K562 (cell line): ENCODE data around the gene PIGB. TPM values are rescaled to one million over a fixed set of nuclear protein-coding genes. Genes with fewer than 3 reads are reported as not detected.

Source experiments
- ATAC-seq: fragments of 200-7000 bp; cut with Tn5 transposase; 3 replicates; pipeline ENCODE4 v1.9.1; 2020; ENCODE audit warnings: moderate library complexity
- BruUV-seq: library from RNA; stranded (reverse); fragments of 400-500 nt; replicated peaks from 2 replicates; lab custom pipeline; 2021; lab: Mats Ljungman, UMichigan
- CTCF ChIA-PET: fragments of 300-600 bp; formaldehyde crosslinking; extraction: SDS; loops from one replicate; lab custom pipeline; 2021; ENCODE audit warnings: low intra/inter-chr PET ratio; lab: Yijun Ruan, JAX
- POLR2A ChIA-PET: fragments of 300-600, 350-650 bp; sonication (Branson Sonifier 250); formaldehyde crosslinking; extraction: SDS; loops from one replicate; lab custom pipeline; 2021; ENCODE audit warnings: antibody characterized with exemption, inconsistent platforms; lab: Yijun Ruan, JAX
- DNase-seq, 4 experiments: peaks; one replicate each; pipeline versions ENCODE4 v3.0.0 to v3.0.0-alpha.2; 2011 to 2018; ENCODE audit warnings: low spot score in 3 of 4, mixed read lengths in 3 of 4; ENCODE audit errors: extremely low read depth in 1 of 4
- FAIRE-seq: peaks from 2 replicates; lab custom pipeline; 2011; peaks lifted over from hg19 to GRCh38; lab: Jason Lieb, UNC
- H2AFZ ChIP-seq: 2 replicates; pipeline ENCODE4 v1.6.0; 2011; ENCODE audit warnings: low read depth, low read length, control low read depth, inconsistent platforms
- H3K27ac ChIP-seq: fragments of 200-600 bp; 3 replicates; pipeline ENCODE4 v1.8.0; 2011; ENCODE audit warnings: low read depth, mild to moderate bottlenecking, control low read depth, inconsistent platforms, low read length, moderate library complexity, mixed read lengths; ENCODE audit errors: extremely low read depth
- H3K27me3 ChIP-seq, 2 experiments: fragments of 300-600 bp in 1 of 2; 2 replicates in 1 of 2; 3 replicates in 1 of 2; pipeline versions ENCODE4 v1.6.0 to v1.8.0; 2011; ENCODE audit warnings: inconsistent platforms in 2 of 2, low read length in 2 of 2, mild to moderate bottlenecking in 1 of 2, mixed read lengths in 1 of 2, moderate library complexity in 1 of 2; ENCODE audit not compliant: control insufficient read depth in 2 of 2, insufficient read depth in 2 of 2
- H3K36me3 ChIP-seq: fragments of 300-600 bp; 3 replicates; pipeline ENCODE4 v1.8.0; 2011; ENCODE audit warnings: mild to moderate bottlenecking, low read length, inconsistent platforms; ENCODE audit not compliant: control insufficient read depth, insufficient read depth
- H3K4me1 ChIP-seq, 2 experiments: fragments of 200-600 bp in 1 of 2; replicated peaks in 1 of 2; 2 replicates in 1 of 2; 3 replicates in 1 of 2; pipeline versions ENCODE4 v1.5.1 to v1.8.0; 2011; ENCODE audit warnings: inconsistent platforms in 2 of 2, low read length in 2 of 2, mild to moderate bottlenecking in 1 of 2, mixed read lengths in 1 of 2, moderate library complexity in 1 of 2; ENCODE audit not compliant: control insufficient read depth in 2 of 2, insufficient read depth in 2 of 2
- H3K4me2 ChIP-seq: 2 replicates; pipeline ENCODE4 v1.6.1; 2011; ENCODE audit warnings: low read length, control low read depth, inconsistent platforms, mixed read lengths; ENCODE audit not compliant: insufficient read depth
- H3K4me3 ChIP-seq: fragments of 200-600 bp; sonication (generic), shearing (Covaris generic); 2 replicates; pipeline ENCODE4 v1.5.1; 2016; ENCODE audit warnings: control low read depth, inconsistent platforms
- H3K79me2 ChIP-seq: fragments of 200-600 bp; 3 replicates; pipeline ENCODE4 v1.8.0; 2011; ENCODE audit warnings: low read length, inconsistent platforms; ENCODE audit not compliant: control insufficient read depth, insufficient read depth
- H3K9ac ChIP-seq, 2 experiments: 2 replicates each; pipeline versions ENCODE4 v1.6.0 to v1.6.1; 2011; ENCODE audit warnings: low read depth in 2 of 2, low read length in 2 of 2, control low read depth in 1 of 2, inconsistent platforms in 1 of 2, mild to moderate bottlenecking in 1 of 2, mixed read lengths in 1 of 2; ENCODE audit not compliant: insufficient read depth in 1 of 2
- H3K9me1 ChIP-seq: one replicate; pipeline ENCODE4 v1.6.0; 2011; ENCODE audit warnings: inconsistent platforms, mild to moderate bottlenecking, low read length, moderate library complexity; ENCODE audit not compliant: control insufficient read depth, insufficient read depth
- H3K9me3 ChIP-seq: replicated peaks from 2 replicates; pipeline ENCODE4 v1.5.1; 2011; ENCODE audit warnings: low read depth, low read length, inconsistent platforms; ENCODE audit not compliant: control insufficient read depth, insufficient read depth
- H4K20me1 ChIP-seq: replicated peaks from 2 replicates; pipeline ENCODE4 v1.6.1; 2011; ENCODE audit warnings: low read length, inconsistent platforms, mixed read lengths; ENCODE audit not compliant: control insufficient read depth, insufficient read depth
- ATF1 ChIP-seq, 2 experiments: fragments of 450-650 bp in 1 of 2; IDR thresholded peaks; 2 replicates each; pipeline ENCODE4 v1.6.1; 2016; ENCODE audit warnings: missing compliant biosample characterization in 1 of 2, missing genetic modification characterization in 1 of 2
- EP400 ChIP-seq: fragments of 450-650 bp; IDR thresholded peaks from 2 replicates; pipeline ENCODE4 v1.6.1; 2017; ENCODE audit warnings: antibody characterized with exemption, mild to moderate bottlenecking, moderate library complexity
- FOSL1 ChIP-seq: fragments of 200-800 bp; sonication (Bioruptor generic); conservative IDR thresholded peaks from 2 replicates; pipeline ENCODE4 v1.6.1; 2016; ENCODE audit warnings: missing genetic modification characterization, missing compliant biosample characterization
- MAFF ChIP-seq: IDR thresholded peaks from 2 replicates; pipeline ENCODE4 v1.6.1; 2012; ENCODE audit warnings: low read length, improper control_type of control experiment
- MEIS2 ChIP-seq: fragments of 450-650 bp; IDR thresholded peaks from 2 replicates; pipeline ENCODE4 v1.6.1; 2014; ENCODE audit warnings: mild to moderate bottlenecking; ENCODE audit not compliant: partially characterized antibody
- POLR2H ChIP-seq: IDR thresholded peaks from 2 replicates; pipeline ENCODE4 v1.6.1; 2016; ENCODE audit warnings: missing genetic modification characterization, low read depth, mild to moderate bottlenecking, control low read depth, missing compliant biosample characterization, moderate library complexity
- ZEB2 ChIP-seq: fragments of 450-650 bp; IDR thresholded peaks from 2 replicates; pipeline ENCODE4 v1.6.1; 2016
- ZKSCAN1 ChIP-seq: fragments of 150-350 bp; IDR thresholded peaks from 2 replicates; pipeline ENCODE4 v1.6.1; 2016; ENCODE audit warnings: low read depth, low read length
- WGBS: fragments of 100-300 bp; shearing (Covaris generic); methylation state at CpG from one replicate; pipeline ENCODE4 v1.1.6; 2016; ENCODE audit warnings: low coverage, mixed read lengths; ENCODE audit not compliant: insufficient coverage; ENCODE audit errors: missing lambda C conversion rate; 5-methylcytosine and 5-hydroxymethylcytosine counted together
- in situ Hi-C: fragments of 300-500 bp; cut with MboI; formaldehyde crosslinking; loops from 4 replicates; pipeline ENCODE4 v1.15.0; 2018; ENCODE audit warnings: inconsistent platforms, mixed read lengths
- intact Hi-C: fragments of 100-400 bp; cut with micrococcal nuclease; formaldehyde crosslinking; loops from 2 replicates; pipeline ENCODE4 v1.14.2; 2022
- polyA plus RNA-seq, 8 experiments: library from polyadenylated mRNA; depleted of rRNA in 4 of 8; stranded (reverse) in 5 of 8; unstranded in 3 of 8; fragments of >200 nt; fragmentation: Nextera tagmentation in 2 of 8; fragmentation: Illumina TruSeq in 1 of 8; extraction: Ambion mirVana in 2 of 8; extraction: Trizol in 1 of 8; gene quantifications; 2 replicates each; pipeline versions ENCODE4 v1.2.1 to v1.2.3, GENCODE V29; 2011 to 2014; ENCODE audit warnings: inconsistent platforms in 1 of 8, missing spikeins in 1 of 8
- total RNA-seq, 7 experiments: library from RNA; depleted of rRNA in 6 of 7; stranded (reverse); fragments of >200 nt in 6 of 7; fragmentation: Illumina TruSeq in 2 of 7; extraction: Trizol in 2 of 7; gene quantifications; 2 replicates each; pipeline versions ENCODE4 v1.2.1 to v1.2.3, GENCODE V29; 2011 to 2021; ENCODE audit warnings: low replicate concordance in 1 of 7

PIGB gene
- total and polyA plus RNA-seq, 9 of the 15 experiments (the other 6 are each of a cell fraction or from before 2014, with no cell fraction given), result 9.9 to 32.3 (median 18.2) TPM

GRCh38 chr15:55356985-55357585, 38.1 kb downstream of the PIGB start (continued):
- TF ChIP-seq POLR2H (tag) (0 out of 2 replicates have a peak, but pooled peaks have one; percentile 8), ZEB2 (no peak), ZKSCAN1 (no peak), MAFF (no peak), EP400 (no peak)
- TF ChIP-seq, all 486 proteins: peak for 7

GRCh38 chr15:55357774-55358173, 38.8 kb downstream of the PIGB start:
- H3K9me1 ChIP-seq, result no peaks in the 10 kb centered on the region
- ATAC-seq (peak; percentile 37), DNase-seq (no peak), FAIRE-seq (no peak)
- no peak overlapping the region for H3K9ac ChIP-seq
- intact Hi-C loops, result no loop called here
- H2AFZ ChIP-seq, result no peak overlapping the region
- H3K9me3 ChIP-seq, result no peaks in the 10 kb centered on the region
- no TSS peak for BruUV-seq
- H3K4me1 ChIP-seq, result no peaks in the 10 kb centered on the region
- in situ Hi-C loops, result no loop called here
- CTCF ChIA-PET, result no interaction called here
- no peak overlapping the region for H3K4me2 ChIP-seq
- no peak overlapping the region for H3K4me3 ChIP-seq
- no peaks in the 10 kb centered on the region for H4K20me1 ChIP-seq
- POLR2A ChIA-PET, result interaction anchor here (0.9 to 1.5 kb wide), 4 partner anchors 9 to 16 kb away, joined by 3 to 5 read pairs (median 4); no protein-coding TSS in a partner anchor
- WGBS, result 93% methylated on average over 2 of the region's 2 CpGs
- H3K27ac ChIP-seq, result no peak overlapping the region
- no peaks in the 10 kb centered on the region for H3K79me2 ChIP-seq
- TF ChIP-seq MEIS2 (peak; percentile 27), FOSL1 (tag) (peak; percentile 40; the same call in 1 of the 2 replicates), ATF1 (CRISPR knock-in tag; IDR thresholded peaks at IDR 0.05) (no peak), ATF1 (tag; IDR thresholded peaks at IDR 0.05) (no peak)
- peaks cover 43% of the 10 kb centered on the region; the same call in 2 of the 3 replicates for H3K36me3 ChIP-seq
- no peaks in the 10 kb centered on the region for H3K27me3 ChIP-seq
